Retinal pigment epithelial cell (primary cell): ENCODE data around the gene VASN.

Experiments
- DNase-seq: peaks from one replicate; pipeline ENCODE4 v3.0.0-alpha.2; 2010; ENCODE audit warnings: low read depth
- H3K4me3 ChIP-seq: 2 replicates; pipeline ENCODE4 v1.5.1; 2011; ENCODE audit warnings: mild to moderate bottlenecking, low read length, control low read depth, moderate library complexity
- CTCF ChIP-seq: conservative IDR thresholded peaks from 2 replicates; pipeline ENCODE4 v1.5.1; 2011; ENCODE audit warnings: low read depth, low read length, control low read depth, inconsistent platforms

Gene VASN

GRCh38 chr16:4380119-4381063, 8.7 kb downstream of the VASN start:
- no peak overlapping the region for H3K4me3 ChIP-seq
- DNase-seq, result no peak
- TF ChIP-seq CTCF, result no peak

GRCh38 chr16:4381072-4381934, 9.7 kb downstream of the VASN start:
- no peak overlapping the region for H3K4me3 ChIP-seq
- no peak for DNase-seq
- no peak for TF ChIP-seq CTCF

GRCh38 chr16:4381935-4382794, 10.5 kb downstream of the VASN start:
- DNase-seq, result no peak
- no peak for TF ChIP-seq CTCF
- no peak overlapping the region for H3K4me3 ChIP-seq

- DNase-seq, result no peak
- no peak for TF ChIP-seq CTCF
- H3K4me3 ChIP-seq, result no peak overlapping the region
These were observed 11.2 kb downstream of the VASN start for GRCh38 chr16:4382795-4383357.

- DNase-seq, result no peak
- TF ChIP-seq CTCF, result no peak
- H3K4me3 ChIP-seq, result no peak overlapping the region
These were observed 12.2 kb downstream of the VASN start for GRCh38 chr16:4383591-4384444.
